HepG2 (cell line): ENCODE results near the gene ABCC9. TPM values are rescaled to one million over a fixed set of nuclear protein-coding genes. Genes with fewer than 3 reads are reported as not detected.

Source experiments
- ATAC-seq: fragments of 200-7000 bp; cut with Tn5 transposase; 3 replicates; pipeline ENCODE4 v1.9.1; 2020; ENCODE audit warnings: mild to moderate bottlenecking, moderate library complexity
- BruUV-seq: library from RNA; stranded (reverse); fragments of 400-500 nt; replicated peaks from 2 replicates; lab custom pipeline; 2021; lab: Mats Ljungman, UMichigan
- CTCF ChIA-PET: fragments of 300-600 bp; formaldehyde crosslinking; extraction: SDS; loops from one replicate; lab custom pipeline; 2021; ENCODE audit warnings: low total read pairs, inconsistent platforms, low intra/inter-chr PET ratio; lab: Yijun Ruan, JAX
- POLR2A ChIA-PET: fragments of 350-600 bp; sonication (Branson Sonifier 250); formaldehyde crosslinking; loops from one replicate; lab custom pipeline; 2020; ENCODE audit warnings: antibody characterized with exemption, inconsistent platforms; lab: Yijun Ruan, JAX
- DNase-seq: peaks from one replicate; pipeline ENCODE4 v3.0.0-alpha.2; 2015; ENCODE audit warnings: low spot score
- FAIRE-seq: peaks from 3 replicates; lab custom pipeline; 2011; peaks lifted over from hg19 to GRCh38; lab: Jason Lieb, UNC
- H2AFZ ChIP-seq: one replicate; pipeline ENCODE4 v1.6.1; 2011; ENCODE audit warnings: low read length, inconsistent platforms
- H3K27ac ChIP-seq: fragments of 300-600 bp; 3 replicates; pipeline ENCODE4 v1.8.0; 2011; ENCODE audit warnings: mixed run types, mild to moderate bottlenecking, mixed read lengths, low read length, inconsistent platforms; ENCODE audit not compliant: insufficient read depth; ENCODE audit errors: extremely low read length
- H3K27me3 ChIP-seq, 2 experiments: fragments of 200-600 bp in 1 of 2; 2 replicates in 1 of 2; 3 replicates in 1 of 2; pipeline versions ENCODE4 v1.6.0 to v1.8.0; 2011; ENCODE audit warnings: low read length in 2 of 2, mild to moderate bottlenecking in 2 of 2, moderate library complexity in 2 of 2, inconsistent platforms in 1 of 2; ENCODE audit not compliant: insufficient read depth in 2 of 2, control insufficient read depth in 1 of 2
- H3K36me3 ChIP-seq, 2 experiments: fragments of 200-600 bp in 1 of 2; replicated peaks in 1 of 2; 2 replicates in 1 of 2; 3 replicates in 1 of 2; pipeline versions ENCODE4 v1.5.1 to v1.8.0; 2011; ENCODE audit warnings: low read length in 2 of 2, inconsistent platforms in 1 of 2; ENCODE audit not compliant: insufficient read depth in 2 of 2, control insufficient read depth in 1 of 2
- H3K4me1 ChIP-seq: 2 replicates; pipeline ENCODE4 v1.5.1; 2012; ENCODE audit warnings: low read length, inconsistent platforms; ENCODE audit not compliant: insufficient read depth
- H3K4me2 ChIP-seq: 2 replicates; pipeline ENCODE4 v1.6.0; 2011; ENCODE audit warnings: low read depth, low read length, inconsistent platforms
- H3K4me3 ChIP-seq, 3 experiments: fragments of 200-600 bp in 1 of 3; sonication (generic), shearing (Covaris generic) in 1 of 3; replicated peaks in 1 of 3; 2 replicates each; pipeline ENCODE4 v1.5.1; 2011 to 2016; ENCODE audit warnings: low read length in 3 of 3, inconsistent platforms in 2 of 3, low read depth in 2 of 3, mild to moderate bottlenecking in 2 of 3, control low read depth in 1 of 3, mixed read lengths in 1 of 3; ENCODE audit not compliant: insufficient read depth in 1 of 3
- H3K79me2 ChIP-seq: one replicate; pipeline ENCODE4 v1.6.1; 2011; ENCODE audit warnings: low read length, inconsistent platforms; ENCODE audit not compliant: insufficient read depth
- H3K9ac ChIP-seq: 2 replicates; pipeline ENCODE4 v1.6.0; 2011; ENCODE audit warnings: mild to moderate bottlenecking, low read depth, low read length, inconsistent platforms; ENCODE audit not compliant: insufficient read depth
- H3K9me3 ChIP-seq: 2 replicates; pipeline ENCODE4 v1.5.1; 2012; ENCODE audit warnings: mild to moderate bottlenecking, low read length
- H4K20me1 ChIP-seq: 2 replicates; pipeline ENCODE4 v1.6.0; 2011; ENCODE audit warnings: inconsistent platforms, mild to moderate bottlenecking, low read length, moderate library complexity; ENCODE audit not compliant: insufficient read depth
- CREM ChIP-seq, 2 experiments: sonication (generic) in 1 of 2; formaldehyde crosslinking in 1 of 2; IDR thresholded peaks; 2 replicates each; pipeline versions ENCODE4 v1.4.0 to v1.6.1; 2016 to 2020; ENCODE audit warnings: antibody characterized with exemption in 1 of 2, mild to moderate bottlenecking in 1 of 2, missing genetic modification reagents in 1 of 2
- IKZF5 ChIP-seq: IDR thresholded peaks from 2 replicates; pipeline ENCODE4 v1.6.1; 2018; ENCODE audit warnings: missing genetic modification reagents, mild to moderate bottlenecking, missing compliant biosample characterization
- IRF2 ChIP-seq: IDR thresholded peaks from 2 replicates; pipeline ENCODE4 v1.6.1; 2018; ENCODE audit warnings: missing genetic modification reagents, missing compliant biosample characterization
- KAT7 ChIP-seq: IDR thresholded peaks from 2 replicates; pipeline ENCODE4 v1.6.1; 2018; ENCODE audit warnings: borderline replicate concordance, missing compliant biosample characterization
- MBD4 ChIP-seq: IDR thresholded peaks from 2 replicates; pipeline ENCODE4 v1.6.1; 2012; ENCODE audit warnings: low read length, inconsistent platforms, borderline replicate concordance
- PAF1 ChIP-seq: IDR thresholded peaks from 2 replicates; pipeline ENCODE4 v1.6.1; 2016; ENCODE audit warnings: missing genetic modification reagents, missing compliant biosample characterization
- RELA ChIP-seq: sonication (generic); formaldehyde crosslinking; IDR thresholded peaks from 2 replicates; pipeline ENCODE4 v1.4.0; 2020; ENCODE audit warnings: missing genetic modification reagents
- SMC3 ChIP-seq: IDR thresholded peaks from 2 replicates; pipeline ENCODE4 v1.6.1; 2011; ENCODE audit warnings: low read length, improper control_type of control experiment
- ZNF331 ChIP-seq: sonication (generic); formaldehyde crosslinking; IDR thresholded peaks from 2 replicates; pipeline ENCODE4 v1.4.0; 2020; ENCODE audit warnings: missing genetic modification reagents
- ZNF460 ChIP-seq: sonication (generic); formaldehyde crosslinking; IDR thresholded peaks from 2 replicates; pipeline ENCODE4 v1.5.1; 2020; ENCODE audit warnings: missing genetic modification reagents, mild to moderate bottlenecking, borderline replicate concordance
- ZNF549 ChIP-seq: sonication (generic); formaldehyde crosslinking; IDR thresholded peaks from 2 replicates; pipeline ENCODE4 v1.5.0; 2020; ENCODE audit warnings: missing genetic modification reagents
- ZNF564 ChIP-seq: sonication (generic); formaldehyde crosslinking; IDR thresholded peaks from 2 replicates; pipeline ENCODE4 v1.8.1; 2023; ENCODE audit warnings: mild to moderate bottlenecking, missing genetic modification reagents
- ZNF609 ChIP-seq: sonication (generic); formaldehyde crosslinking; IDR thresholded peaks from 2 replicates; pipeline ENCODE4 v1.4.0; 2020; ENCODE audit warnings: mild to moderate bottlenecking, missing genetic modification reagents, borderline replicate concordance
- ZNF652 ChIP-seq: IDR thresholded peaks from 2 replicates; pipeline ENCODE4 v1.6.1; 2016; ENCODE audit warnings: low read depth, borderline replicate concordance
- WGBS: methylation state at CpG from one replicate; pipeline ENCODE4 v1.1.6; 2017; ENCODE audit warnings: low lambda C conversion rate; 5-methylcytosine and 5-hydroxymethylcytosine counted together
- in situ Hi-C: cut with HindIII; loops from 2 replicates; pipeline ENCODE4 v1.10.0; 2017; ENCODE audit warnings: low pct_unique_long_range_greater_than_20kb; ENCODE audit not compliant: extremely low pct_ligation_motif_present
- intact Hi-C: fragments of 100-400 bp; cut with micrococcal nuclease; formaldehyde crosslinking; loops from one replicate; pipeline ENCODE4 v1.10.0; 2022; ENCODE audit not compliant: unreplicated experiment
- polyA plus RNA-seq, 8 experiments: library from polyadenylated mRNA; depleted of rRNA in 3 of 8; stranded (reverse) in 7 of 8; unstranded in 1 of 8; fragments of >200 nt; fragmentation: Illumina TruSeq in 4 of 8; extraction: Trizol in 4 of 8; gene quantifications; 2 replicates each; pipeline versions ENCODE4 v1.2.1 to v1.2.3, GENCODE V29; 2011 to 2016; ENCODE audit warnings: low read depth in 4 of 8, missing spikeins in 1 of 8, mixed read lengths in 1 of 8; ENCODE audit not compliant: insufficient read depth in 1 of 8
- total RNA-seq, 5 experiments: library from RNA; depleted of rRNA; stranded (reverse); fragments of >200 nt; fragmentation: Illumina TruSeq; extraction: Trizol; gene quantifications; 2 replicates each; pipeline ENCODE4 v1.2.3, GENCODE V29; 2016; ENCODE audit warnings: low read depth in 1 of 5

The ABCC9 gene
- total and polyA plus RNA-seq, 2 of the 13 experiments (the other 11 are each of a cell fraction or from before 2014, with no cell fraction given) = not detected

- Histone ChIP-seq H3K79me2 (no peaks in the 10 kb centered on the region), H3K9ac (no peak overlapping the region), H3K27ac (no peak overlapping the region), H2AFZ (no peak overlapping the region), H3K9me3 (no peaks in the 10 kb centered on the region)
- intact Hi-C loops (no loop called here), in situ Hi-C loops (no loop called here)
- 19% methylated on average over 5 of the region's 5 CpGs for WGBS
- POLR2A ChIA-PET = no interaction called here
- ATAC-seq = no peak
- TF ChIP-seq ZNF564 = no peak
- TF ChIP-seq MBD4 = no peak
- no peak for TF ChIP-seq RELA (CRISPR knock-in tag)
- no peak for TF ChIP-seq CREM (IDR thresholded peaks at IDR 0.05)
- no peak for TF ChIP-seq CREM (CRISPR knock-in tag; IDR thresholded peaks at IDR 0.05)
- no peak for TF ChIP-seq ZNF609 (CRISPR knock-in tag)
- TF ChIP-seq ZNF652 (CRISPR knock-in tag) = no peak
- TF ChIP-seq KAT7 (CRISPR knock-in tag) = no peak
- no peak for TF ChIP-seq SMC3
- TF ChIP-seq ZNF460 (CRISPR knock-in tag) = no peak
- no peak for TF ChIP-seq ZNF331 (CRISPR knock-in tag)
- TF ChIP-seq IRF2 = no peak
- TF ChIP-seq ZNF549 (CRISPR knock-in tag) = no peak
- no peak for TF ChIP-seq IKZF5
- no peak for TF ChIP-seq PAF1 (CRISPR knock-in tag)
- TF ChIP-seq, all 625 proteins: peak for 0
- Histone ChIP-seq H3K4me3 (no peak overlapping the region), H3K27me3 (no peaks in the 10 kb centered on the region; a peak in 1 of 5 replicates), H3K4me1 (no peaks in the 10 kb centered on the region), H3K4me2 (no peak overlapping the region), H4K20me1 (no peaks in the 10 kb centered on the region), H3K36me3 (no peaks in the 10 kb centered on the region)
- BruUV-seq = no TSS peak
- DNase-seq (no peak), FAIRE-seq (no peak)
- CTCF ChIA-PET = no interaction called here
Measured at GRCh38 chr12:21848192-21848591, 93.0 kb downstream of the ABCC9 start.
